SIG-M5 treated with dmso at 0.1 percent for 504 hours (cell line): ENCODE data around the gene SH3BGRL2.
"Not testable (repeated sequence)": the region's sequence is repeated elsewhere in the genome, so short reads cannot be mapped to it uniquely, and the experiment has no call there.

Experiments
- DNase-seq: peaks from one replicate; lab custom pipeline; 2025; ENCODE audit not compliant: unreplicated experiment; lab: John Stamatoyannopoulos, UW

SH3BGRL2 gene

DNA sequence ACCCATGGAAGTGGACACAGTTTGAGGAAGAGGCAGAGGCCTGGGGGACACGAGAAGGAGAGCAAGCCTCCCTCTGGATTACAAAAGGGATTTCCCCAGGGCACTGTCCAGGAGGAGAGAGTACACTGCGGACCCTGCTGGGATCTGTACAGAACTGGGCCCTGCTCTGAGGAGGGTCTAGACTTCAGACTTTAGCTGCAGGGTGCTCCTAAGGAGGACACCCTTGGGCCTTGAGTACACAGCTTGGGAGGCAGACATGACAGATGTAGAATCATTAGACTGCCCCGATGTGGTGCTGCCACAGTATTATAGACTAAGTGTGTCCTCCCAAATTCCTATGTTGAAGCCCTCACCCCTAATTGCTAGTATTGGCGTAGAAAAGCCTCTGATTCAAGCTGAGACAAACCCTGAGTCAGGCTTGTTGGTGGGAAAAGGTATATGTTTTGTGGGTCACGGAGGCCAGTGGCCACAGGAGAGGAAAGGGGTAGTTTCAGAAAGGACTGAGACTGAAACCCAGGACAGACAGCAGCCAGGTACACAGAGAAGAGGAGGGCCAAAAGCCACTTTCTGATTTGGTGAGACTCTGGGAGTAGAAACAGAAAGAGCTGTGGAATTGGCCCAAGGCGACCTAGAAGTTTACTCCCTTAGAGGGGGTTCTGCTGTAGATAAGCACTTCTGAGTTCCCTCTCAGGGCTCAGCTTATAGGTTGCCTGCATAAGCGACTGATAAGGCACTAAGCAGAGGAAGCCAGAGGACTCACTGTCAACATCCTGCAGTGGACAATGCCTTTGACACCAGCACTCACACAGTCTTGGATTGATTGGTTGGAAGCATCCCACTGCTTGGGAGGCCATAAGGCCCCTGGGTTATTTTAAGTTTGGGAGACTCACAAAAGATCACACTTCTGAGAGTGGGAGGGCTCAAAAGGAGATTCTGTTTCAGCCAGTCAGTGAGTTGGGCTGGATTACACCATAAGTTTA lies 16.5 kb upstream of the SH3BGRL2 start:
- DNase-seq = no peak

DNA sequence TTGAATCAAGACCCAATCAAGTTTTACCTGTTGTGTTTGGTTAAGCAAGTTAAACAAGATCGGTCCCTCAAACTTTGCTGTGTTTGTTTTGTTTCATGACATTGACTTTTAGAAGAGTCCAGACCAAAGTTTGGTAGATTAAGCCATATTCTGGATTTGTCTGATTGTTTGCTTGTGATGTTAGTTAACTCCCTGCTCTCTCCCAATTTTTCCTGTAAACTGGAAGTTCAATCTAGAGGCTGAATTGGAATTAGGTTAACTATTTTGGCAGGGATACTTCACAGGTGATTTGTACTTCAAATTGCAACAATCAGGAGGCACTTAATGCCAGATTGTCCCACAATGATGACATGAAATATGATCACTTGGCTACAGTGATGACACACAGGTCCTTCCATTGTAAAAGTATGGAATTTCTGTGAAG lies 13.6 kb upstream of the SH3BGRL2 start:
- DNase-seq = peak; percentile 2

DNA sequence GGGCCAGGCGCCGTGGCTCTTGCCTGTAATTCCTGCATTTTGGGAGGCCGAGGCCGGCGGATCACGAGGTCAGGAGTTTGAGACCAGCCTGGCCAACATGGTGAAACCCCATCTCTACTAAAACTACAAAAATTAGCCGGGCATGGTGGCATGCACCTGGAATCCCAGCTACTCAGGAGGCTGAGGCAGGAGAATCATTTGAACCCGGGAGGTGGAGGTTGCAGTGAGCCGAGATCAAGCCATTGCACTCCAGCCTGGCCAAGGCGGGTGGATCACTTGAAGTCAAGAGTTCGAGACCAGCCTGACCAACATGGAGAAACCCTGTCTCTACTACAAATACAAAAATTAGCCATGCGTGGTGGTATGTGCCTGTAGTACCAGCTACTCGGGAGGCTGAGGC lies 12.7 kb upstream of the SH3BGRL2 start:
- not testable (repeated sequence) for DNase-seq

DNA sequence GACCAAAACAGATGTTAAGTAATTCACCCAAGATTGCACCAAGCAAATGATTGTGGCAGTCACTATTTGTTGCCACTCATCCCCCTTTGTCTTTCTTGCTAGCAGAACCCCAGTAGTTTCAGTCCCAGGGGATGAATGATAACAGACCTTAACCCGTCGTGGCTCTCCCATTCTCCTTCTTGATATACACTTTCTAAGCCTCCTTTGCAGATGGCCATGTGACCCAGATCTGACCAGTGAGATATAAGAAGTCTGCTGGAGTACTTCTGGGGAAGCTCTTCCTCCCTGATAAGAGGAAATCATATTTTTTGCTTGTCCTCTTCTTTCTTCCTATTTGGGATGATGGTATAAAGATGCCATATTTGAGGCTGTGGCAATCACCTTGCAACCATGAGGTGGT lies 9.6 kb upstream of the SH3BGRL2 start:
- no peak for DNase-seq

DNA sequence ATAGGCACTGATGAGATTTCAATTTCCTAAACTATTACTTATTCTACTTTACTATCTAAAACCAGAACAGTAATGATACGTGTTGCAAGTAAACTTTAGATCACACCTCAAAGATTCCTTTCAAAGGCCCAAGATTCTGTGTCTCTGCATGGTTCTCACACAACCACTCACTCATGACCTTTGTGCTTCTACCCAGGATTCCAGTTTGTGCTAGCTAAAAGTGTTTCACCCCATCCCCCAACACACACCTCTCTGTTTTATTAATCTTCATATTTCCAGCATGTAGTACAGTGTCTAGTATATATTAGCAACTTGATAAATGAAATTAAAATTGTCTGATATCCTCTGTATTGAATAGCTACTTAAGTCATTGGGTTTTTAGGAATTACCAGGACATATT lies 8.8 kb upstream of the SH3BGRL2 start:
- DNase-seq = no peak

DNA sequence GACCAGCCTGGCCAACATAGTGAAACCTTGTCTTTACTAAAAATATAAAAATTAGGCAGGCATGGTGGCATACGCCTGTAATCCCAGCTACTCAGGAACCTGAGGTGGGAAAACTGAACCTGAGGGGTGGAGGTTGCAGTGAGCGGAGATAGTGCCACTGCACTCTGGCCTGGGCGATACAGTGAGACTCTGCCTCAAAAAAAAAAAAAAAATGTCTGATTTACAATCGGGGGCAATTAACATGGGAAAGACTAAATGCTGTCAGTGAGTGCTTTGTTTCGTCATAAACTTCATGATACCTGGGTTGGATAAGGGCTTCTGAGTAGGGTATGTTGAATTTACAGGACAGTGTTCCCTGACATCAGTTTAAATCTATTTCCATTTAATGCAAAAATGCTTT lies 8.0 kb upstream of the SH3BGRL2 start:
- DNase-seq = no peak

DNA sequence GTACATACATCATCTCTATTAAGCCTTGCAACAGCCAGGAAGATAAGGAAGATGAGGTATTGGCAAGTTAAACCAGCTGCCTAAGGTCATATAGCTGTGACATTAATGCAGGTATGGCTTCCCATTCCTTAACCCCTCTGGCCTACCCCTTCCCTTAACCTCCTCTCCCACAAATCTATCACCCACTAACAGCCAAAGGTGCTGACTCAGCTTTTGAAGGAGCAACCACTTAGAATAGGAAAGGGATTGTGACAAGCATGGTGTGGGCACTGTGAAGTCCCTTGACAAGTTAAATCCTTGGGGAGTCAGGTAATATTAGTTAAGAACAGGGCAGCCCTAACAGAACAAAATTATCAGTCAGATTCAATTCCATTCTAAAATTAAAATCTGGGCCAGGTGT lies 5.4 kb upstream of the SH3BGRL2 start:
- DNase-seq = no peak

DNA sequence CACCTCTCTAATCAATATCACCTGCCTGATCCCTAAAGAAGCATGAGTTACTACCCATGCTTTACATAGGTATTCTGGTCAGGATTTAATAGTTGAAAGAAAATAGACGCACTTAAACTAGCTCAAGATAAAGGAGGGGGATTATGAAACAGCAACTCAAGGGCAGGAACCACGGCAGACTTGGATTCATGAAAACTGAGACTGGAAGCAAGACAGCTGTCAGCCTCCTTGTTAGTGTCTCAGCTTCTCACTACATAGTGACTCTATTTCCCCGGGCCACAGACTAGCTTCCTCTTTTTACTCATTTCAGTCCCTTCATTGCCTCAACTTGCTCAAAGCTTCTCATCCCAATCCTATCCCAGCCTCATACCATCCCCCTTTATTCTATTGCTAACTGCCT lies 4.3 kb upstream of the SH3BGRL2 start:
- no peak for DNase-seq

DNA sequence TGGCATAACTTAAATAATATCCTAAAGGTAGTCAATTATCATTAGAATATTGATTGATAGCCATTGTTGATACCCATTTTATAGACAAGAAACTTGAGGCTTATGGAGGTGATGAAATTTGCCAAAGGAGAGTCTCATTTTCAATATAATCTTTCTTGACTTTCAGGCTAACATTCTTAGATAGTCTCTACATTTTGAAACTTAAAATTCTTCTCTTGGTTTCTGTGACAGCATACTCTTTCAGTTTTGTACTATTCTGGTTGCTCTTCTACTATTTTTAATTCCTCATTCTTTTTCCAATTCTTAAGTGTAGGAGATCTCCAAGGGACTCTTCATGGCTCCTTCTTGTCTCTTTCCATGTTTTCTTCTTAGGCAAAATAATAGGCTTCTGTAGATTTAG lies 3.7 kb upstream of the SH3BGRL2 start:
- no peak for DNase-seq

DNA sequence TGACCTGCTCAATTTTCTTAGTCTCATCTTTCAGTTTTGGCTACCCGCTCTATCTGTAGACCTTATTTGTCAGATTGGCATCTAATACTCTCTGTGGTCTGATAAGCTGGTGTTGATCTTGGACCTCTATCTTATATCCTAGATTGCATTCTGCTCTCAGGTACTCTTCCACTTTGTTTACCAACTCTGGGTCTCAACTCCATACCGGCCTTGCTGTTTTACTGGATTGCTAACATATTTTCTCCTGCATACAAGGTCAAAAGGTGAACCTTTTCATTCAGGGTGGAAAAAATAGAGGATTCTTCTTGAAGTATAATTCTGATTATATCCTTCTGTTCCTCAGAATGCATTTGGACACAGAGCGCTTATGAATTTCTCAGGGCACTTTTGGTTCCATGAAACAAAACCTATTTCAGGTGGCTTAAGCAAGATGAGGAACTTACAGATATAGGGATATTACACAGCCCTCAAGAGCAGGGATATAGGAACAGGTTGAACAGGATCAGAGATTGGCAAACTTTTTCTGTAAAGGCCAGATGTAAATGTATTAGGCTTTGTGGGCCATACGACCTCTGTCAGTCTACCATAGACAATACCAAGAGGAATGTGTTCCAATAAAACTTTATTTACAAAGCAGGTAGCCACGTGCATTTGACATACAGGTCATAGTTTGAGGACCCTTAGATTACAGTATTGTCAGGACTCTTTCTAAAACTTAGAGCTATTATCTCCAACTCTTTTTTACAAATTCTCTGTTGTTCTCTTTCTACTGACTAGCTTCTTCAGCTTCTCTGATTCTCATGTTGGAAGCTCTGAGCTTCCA lies 2.5 kb upstream of the SH3BGRL2 start:
- DNase-seq = no peak

DNA sequence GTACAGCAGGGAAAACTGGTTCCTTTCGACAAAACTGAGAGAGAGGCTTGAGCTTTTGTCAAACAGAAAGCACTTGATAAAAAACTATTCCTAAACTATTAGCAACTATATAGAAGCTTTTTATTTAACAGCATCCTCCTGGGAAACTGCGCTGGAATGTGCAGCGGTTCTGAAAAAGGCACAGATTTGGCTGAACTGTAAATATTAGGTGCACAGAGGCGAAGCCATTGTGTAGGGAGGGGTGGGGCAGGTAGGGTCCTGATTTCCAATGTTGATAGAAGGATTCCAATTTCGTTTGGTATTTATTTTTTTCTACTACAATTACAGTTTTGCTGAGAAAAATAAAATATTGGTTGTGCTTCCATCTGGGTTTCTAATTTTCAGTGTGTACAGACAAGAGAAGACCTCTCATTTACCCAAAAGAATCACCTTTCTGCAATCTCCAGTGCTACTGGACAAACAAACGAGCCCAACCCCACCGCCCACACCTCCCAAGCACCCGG lies 698 bp upstream of the SH3BGRL2 start:
- no peak for DNase-seq

DNA sequence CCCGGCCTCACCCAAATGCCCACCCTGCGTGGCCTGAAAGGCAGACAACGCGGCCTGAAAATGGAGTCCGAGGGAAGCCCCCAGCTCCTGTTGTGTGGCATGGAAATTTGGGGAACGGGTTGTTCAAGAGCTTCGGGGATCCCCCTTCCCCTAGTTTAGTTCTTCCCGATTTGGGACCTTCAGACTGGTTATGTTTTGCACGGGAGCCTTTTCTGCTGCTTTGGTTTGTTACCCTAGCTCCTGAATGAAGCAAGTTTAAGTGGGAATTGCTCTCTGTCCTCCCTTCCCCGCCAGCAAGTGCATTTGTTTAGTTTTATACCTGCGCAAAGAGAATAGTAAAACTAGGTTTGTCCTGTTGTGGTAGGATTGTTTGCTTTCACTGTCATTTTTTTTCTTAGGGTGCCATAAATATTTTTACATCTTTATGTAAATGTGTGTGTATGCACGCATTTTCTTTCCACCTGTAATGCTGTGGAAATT lies 604 bp downstream of the SH3BGRL2 start:
- no peak for DNase-seq

DNA sequence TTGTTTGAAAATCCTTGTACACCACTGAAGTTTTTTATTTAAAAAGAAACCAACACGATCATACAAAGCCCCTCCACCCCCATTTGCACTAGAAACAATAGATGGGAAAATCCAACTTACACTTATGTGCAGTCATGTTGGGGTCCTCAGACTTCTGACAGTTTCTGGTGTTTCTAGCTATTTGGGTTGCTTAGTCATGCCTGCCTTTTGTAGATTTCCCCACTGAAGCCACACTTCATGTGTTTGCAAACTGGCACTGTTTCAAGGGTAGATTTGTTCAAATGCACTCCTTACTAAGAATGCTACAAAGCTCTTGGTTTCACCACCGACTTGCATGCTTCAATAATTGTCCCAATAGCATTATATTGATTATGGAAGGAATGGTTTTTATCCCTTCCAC lies 1.5 kb downstream of the SH3BGRL2 start:
- no peak for DNase-seq

DNA sequence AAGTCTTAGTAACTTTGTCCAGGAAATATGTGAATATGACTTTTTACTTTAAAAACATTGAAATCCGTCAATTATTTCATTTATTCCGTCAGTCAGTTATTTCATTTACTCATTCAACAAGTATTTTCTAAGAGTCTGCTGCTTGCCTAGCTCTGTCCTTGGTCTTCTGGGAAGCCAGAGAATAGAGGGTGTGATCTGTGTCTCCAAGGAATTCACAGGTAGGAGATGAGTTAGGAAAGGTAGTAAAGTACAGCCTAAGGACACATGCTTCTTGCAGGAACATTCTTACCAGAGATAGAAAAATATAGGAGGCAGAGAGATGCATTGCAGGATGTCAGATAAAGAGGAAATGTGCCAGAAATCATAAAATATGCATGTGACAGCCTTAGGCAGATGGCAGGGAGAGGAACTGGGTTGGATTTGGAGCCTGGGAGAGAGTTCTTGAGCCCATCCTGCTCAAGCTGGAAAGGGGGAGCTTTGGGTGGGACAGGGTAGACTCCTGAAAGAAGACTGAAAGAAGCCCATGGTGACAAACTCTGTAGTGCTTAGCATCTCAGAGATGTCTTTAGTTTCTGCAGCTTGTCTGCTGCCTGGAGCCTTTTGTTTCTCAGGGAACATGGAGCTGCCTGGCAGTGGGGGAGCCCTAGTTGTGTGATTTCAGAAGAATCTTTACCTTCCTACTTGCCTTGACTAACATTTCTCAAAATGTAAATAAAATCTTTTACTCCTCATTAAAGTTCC lies 3.5 kb downstream of the SH3BGRL2 start:
- no peak for DNase-seq

DNA sequence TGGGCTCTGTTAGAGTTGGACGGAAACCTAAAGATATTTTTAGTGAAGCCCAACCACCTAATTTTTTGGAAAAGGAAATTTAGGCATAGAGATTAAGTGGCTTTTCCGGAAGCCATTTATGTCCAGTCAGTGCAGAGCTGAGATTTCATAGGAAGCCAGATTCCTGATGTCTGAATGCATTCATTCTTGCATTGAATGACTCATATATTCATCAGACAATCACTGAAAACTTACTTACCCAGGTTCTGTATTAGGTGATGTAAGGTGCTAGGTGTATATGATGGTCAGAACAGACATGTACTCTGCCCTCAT lies 4.1 kb downstream of the SH3BGRL2 start:
- no peak for DNase-seq

DNA sequence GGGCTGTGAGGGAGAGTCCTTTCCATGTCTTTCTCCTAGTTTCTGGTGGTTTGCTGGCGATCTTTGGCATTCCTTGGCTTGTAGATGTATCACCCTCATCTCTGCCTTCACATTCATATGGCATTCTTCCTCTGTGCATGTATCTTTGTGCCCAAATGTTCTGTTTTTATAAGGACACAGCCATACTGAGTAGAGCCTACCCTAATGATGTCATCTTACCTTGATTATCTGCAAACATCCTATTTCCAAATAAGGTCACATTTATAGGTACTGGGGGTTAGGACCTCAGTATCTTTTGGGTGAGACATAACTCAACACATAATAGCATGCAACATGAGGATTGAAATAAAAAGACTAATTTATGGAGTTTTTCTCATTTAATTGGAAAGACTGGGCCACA lies 5.5 kb downstream of the SH3BGRL2 start:
- no peak for DNase-seq

DNA sequence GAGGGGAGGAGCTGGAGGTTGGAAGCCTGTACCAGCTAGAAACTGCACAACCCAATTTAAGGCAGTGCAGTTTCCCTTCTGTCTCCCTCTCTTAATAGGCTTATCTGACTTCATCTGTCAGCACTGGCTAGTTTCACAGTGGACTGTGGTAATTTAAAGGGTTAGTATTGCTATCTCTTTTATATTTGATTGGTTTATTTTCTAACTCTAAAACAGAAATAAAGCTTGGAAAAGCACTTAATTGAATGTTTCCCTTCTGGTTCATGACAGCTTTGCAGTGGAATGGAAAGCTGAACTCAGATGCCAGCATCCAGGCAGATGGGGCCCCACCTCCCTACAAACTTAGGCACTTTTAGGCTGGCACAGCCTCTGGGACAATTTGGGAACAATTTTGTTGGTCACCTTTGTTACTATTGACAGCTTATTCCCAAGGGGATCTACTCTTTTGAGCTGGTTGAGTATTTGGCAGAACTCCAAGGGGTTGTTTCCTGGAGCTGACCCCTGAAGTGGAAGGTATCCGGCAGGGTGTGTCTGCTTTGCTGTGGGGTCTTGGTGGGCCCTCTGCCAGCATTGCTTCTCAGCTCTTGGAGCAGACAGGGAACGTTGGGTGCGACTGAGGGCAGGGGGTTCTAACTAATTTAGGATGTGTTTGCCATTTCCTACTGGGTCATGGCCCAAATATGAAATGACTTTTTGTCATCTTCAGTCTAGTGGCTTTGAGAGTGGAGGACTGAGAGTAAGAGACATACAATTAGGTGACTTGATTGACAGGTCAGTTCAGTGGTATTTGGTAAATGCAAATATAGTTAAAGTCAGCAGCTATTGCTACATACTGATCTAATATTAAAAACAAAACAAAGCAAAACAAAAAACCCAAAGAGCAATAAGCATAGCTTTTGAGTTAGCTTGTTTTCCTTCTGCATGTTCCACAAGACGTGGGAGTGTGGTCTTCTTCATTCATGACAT lies 9.3 kb downstream of the SH3BGRL2 start:
- no peak for DNase-seq

DNA sequence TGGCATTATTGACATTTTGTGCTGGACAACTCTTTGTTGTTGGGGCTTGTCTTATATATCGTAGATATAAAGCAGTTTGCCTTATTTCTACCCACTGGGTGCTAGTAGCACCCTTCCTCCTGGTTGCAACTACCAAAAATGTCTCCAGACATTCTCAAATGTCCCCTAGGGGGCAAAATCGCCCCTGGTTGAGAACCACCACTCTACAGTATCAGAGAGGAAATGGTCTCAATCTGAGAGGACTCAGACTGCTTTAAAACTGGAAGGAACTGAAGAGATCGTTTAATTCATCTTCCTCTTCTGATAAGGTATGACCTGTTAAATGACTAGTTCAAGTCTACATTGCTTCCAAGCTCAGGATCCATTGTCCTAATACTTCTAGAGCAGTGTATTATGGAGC lies 14.9 kb downstream of the SH3BGRL2 start:
- DNase-seq = no peak

DNA sequence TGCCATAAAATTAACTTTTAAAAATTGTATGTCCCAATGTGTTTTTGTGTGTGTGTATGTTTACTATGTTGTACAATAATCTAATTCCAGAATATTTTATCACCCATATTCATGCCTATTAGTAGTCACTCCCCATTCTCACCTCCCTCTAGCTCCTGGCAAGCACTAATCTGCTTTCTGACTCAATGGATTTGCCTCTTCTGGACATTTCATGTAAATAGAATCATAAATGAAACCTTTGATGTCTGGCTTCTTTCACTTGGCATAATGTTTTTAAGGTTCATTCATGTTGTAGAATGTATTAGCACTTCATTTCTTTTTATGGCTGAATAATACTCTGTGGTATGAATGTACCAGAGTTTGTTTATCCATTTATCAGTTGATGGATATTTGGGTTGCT lies 15.4 kb downstream of the SH3BGRL2 start:
- no peak for DNase-seq

DNA sequence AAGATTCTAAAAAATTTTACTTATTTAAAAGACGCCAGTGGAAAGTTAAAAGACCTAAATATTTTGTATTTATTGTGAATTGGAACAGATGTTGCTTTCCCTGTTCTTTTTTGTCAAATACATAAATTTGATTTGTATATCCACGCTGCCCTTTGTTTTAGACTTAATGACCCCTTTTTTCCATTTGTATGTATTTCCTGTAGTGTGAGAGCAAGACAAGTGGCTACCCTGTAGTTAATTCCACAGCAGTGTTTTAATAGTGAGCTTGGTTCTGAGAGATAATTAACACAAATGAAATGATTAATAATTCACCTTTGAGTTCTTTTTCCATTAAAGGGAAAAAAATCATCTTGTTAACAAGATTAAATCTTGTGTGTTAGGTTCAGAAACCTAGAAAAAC lies 16.6 kb downstream of the SH3BGRL2 start:
- DNase-seq = no peak
